Fibroblast of pulmonary artery (primary cell): ENCODE results near the gene ABCB1.

Experiments used
- DNase-seq: peaks from one replicate; pipeline ENCODE4 v3.0.0-alpha.2; 2010; ENCODE audit warnings: low read depth
- H3K4me3 ChIP-seq: replicated peaks from 2 replicates; pipeline ENCODE4 v1.5.1; 2011; ENCODE audit warnings: low read depth, mild to moderate bottlenecking, control low read depth, low read length, moderate library complexity
- CTCF ChIP-seq: IDR thresholded peaks from 2 replicates; pipeline ENCODE4 v1.5.1; 2011; ENCODE audit warnings: mild to moderate bottlenecking, control low read depth, low read length, inconsistent platforms; ENCODE audit errors: missing control alignments

The ABCB1 gene

DNA sequence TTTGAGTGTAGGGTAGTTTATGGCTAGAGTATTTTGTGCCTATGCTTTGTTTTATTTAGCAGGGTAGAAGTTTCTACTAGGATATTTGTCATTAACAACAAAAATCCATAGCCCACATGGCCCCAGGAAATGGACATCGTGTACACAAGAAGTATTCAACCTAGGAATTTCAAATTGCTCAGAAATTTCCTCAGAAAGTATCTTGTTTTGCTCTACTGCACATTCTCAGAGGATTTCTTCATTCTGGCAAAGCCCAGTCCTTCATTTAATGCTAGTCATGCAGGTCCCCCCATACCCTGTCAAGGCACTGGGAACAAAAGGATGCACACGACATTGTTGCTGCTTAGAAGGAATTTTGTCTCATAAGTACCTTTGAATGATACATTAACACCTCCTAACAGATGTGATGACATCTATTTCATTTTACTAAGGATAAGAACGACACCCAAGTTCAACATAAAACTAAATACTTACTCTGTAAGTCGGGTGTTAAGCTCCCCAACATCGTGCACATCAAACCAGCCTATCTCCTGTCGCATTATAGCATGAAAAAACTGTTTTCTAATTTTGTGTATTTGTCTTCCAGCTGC is 34.3 kb downstream of the ABCB1 start:
- no peak for DNase-seq
- no peak for TF ChIP-seq CTCF
- no peak overlapping the region for H3K4me3 ChIP-seq

DNA sequence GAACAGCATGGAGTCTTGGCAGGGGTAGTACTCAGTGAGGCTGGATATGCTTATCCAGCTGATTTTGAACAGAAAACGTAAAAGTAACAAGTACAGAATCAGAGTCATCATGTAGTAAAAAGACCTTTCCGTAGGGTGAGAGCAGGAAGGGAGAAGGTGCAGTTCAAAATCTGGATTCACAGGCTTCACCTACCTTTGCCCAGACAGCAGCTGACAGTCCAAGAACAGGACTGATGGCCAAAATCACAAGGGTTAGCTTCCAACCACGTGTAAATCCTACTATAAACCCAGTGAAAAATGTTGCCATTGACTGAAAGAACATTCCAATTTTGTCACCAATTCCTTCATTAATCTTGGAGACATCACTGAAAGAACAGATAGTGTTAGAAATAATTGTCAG is 34.8 kb downstream of the ABCB1 start:
- TF ChIP-seq CTCF: no peak
- H3K4me3 ChIP-seq: no peak overlapping the region
- DNase-seq: no peak

DNA sequence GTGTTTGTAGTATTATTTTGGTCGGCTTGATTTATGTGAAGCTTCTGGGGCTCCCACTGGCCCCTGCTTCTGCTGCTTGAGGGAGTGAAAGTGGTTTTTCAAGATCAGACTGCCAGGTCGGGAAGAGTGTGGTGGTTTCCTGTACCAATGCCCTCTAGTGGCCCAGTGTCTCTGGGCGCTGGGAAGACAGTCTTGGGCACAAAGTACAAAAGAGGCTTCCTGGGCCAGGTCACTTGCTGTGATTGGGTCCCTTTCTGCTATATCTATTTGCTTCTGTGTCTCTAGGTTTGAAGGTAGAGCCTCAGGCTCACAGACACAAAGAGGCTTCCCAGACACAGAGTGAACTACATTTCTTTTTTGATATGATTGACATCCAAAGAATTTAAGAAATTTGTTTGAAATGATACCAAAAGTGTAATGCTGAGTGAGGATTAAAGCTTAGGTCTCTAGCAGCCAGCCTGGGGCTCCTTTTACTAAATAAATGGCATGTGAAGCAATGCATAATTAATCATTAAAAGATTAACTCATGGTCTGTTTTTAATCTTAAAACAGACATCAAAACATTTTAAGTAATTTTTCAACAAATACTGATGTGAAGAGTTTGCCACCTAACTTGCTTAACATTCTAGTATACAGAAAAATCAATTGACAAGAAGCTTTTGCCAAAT is 36.3 kb downstream of the ABCB1 start:
- TF ChIP-seq CTCF: peak; percentile 17
- no peak for DNase-seq

GRCh38 chr7:87561702-87562101 is 39.0 kb downstream of the ABCB1 start:
- no peak for DNase-seq
- TF ChIP-seq CTCF: no peak
- H3K4me3 ChIP-seq: no peak overlapping the region

More for the DNA sequence above, 36.3 kb downstream of the ABCB1 start:
- no peak overlapping the region for H3K4me3 ChIP-seq

GRCh38 chr7:87561102-87561501 is 39.6 kb downstream of the ABCB1 start:
- no peak for DNase-seq
- no peak overlapping the region for H3K4me3 ChIP-seq
- no peak for TF ChIP-seq CTCF

DNA sequence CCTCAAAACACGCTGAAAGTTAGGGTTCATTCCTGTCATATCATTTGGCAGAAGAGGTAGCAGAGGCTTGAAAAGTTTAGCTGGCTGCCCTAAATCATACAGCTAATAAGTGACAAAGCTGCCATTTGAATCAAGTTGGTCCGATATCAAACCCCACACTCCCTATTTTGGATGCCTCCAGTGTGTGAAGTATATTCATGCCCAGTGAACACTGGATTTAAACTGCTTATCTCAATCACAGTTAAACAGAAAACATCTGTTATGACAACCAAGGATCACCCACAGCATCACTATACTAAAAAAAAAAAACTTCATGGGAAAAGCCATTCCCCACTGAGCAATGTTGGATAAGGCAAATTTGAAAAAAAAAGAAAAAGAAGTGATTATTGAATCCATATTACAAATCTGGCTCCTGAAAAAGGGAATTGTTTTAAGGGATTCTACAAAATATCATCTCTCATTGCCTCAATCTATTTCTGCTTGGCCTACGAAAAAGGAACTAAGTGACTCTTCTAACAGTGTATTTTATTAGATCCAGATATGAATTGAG is 48.3 kb downstream of the ABCB1 start:
- no peak for TF ChIP-seq CTCF
- no peak for DNase-seq
- no peak overlapping the region for H3K4me3 ChIP-seq
